NB4 (cell line): ENCODE data around the gene PPIL6.

Experiments
- DNase-seq: peaks from one replicate; pipeline ENCODE4 v3.0.0; 2010; ENCODE audit warnings: low read depth
- H3K4me3 ChIP-seq: one replicate; pipeline ENCODE4 v1.5.1; 2011; ENCODE audit warnings: mild to moderate bottlenecking, low read depth, low read length, moderate library complexity
- MYC ChIP-seq: IDR thresholded peaks from 2 replicates; pipeline ENCODE4 v1.6.1; 2011; ENCODE audit warnings: low read depth, low read length
- POLR2A ChIP-seq: IDR thresholded peaks from 2 replicates; pipeline ENCODE4 v1.6.1; 2011; ENCODE audit warnings: mild to moderate bottlenecking; ENCODE audit not compliant: insufficient read length; ENCODE audit errors: extremely low read depth
- TF ChIP-seq, protein P1 (sequence below): IDR thresholded peaks from 2 replicates; pipeline ENCODE4 v1.6.1; 2011; ENCODE audit warnings: low read depth, low read length
- TF ChIP-seq, protein P2 (sequence below): IDR thresholded peaks from one replicate; pipeline ENCODE4 v1.5.1; 2012; ENCODE audit warnings: low read depth, low read length

The PPIL6 gene

DNA sequence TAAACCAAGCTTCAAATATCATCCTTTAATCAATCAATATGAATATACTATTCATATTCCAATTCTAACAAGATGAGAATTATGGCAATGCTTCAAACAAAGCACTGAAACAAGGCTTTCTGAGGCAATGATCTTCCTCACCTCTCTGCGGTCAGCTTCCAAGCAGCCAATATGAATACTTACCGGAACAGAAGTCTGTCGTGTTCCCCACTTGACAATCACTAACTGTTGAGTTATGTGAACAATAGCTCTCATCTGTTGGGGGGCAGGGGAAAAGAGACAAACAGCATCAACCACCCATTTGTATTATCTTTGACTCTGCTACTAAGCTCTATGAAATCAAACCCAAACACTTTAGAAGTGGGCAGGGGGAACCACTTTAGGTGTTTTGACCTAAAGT, 62.7 kb downstream of the PPIL6 start:
- TF ChIP-seq POLR2A (no peak), MYC (no peak)
- TF ChIP-seq, protein P1, sequence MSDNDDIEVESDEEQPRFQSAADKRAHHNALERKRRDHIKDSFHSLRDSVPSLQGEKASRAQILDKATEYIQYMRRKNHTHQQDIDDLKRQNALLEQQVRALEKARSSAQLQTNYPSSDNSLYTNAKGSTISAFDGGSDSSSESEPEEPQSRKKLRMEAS, result no peak
- TF ChIP-seq, protein P2, sequence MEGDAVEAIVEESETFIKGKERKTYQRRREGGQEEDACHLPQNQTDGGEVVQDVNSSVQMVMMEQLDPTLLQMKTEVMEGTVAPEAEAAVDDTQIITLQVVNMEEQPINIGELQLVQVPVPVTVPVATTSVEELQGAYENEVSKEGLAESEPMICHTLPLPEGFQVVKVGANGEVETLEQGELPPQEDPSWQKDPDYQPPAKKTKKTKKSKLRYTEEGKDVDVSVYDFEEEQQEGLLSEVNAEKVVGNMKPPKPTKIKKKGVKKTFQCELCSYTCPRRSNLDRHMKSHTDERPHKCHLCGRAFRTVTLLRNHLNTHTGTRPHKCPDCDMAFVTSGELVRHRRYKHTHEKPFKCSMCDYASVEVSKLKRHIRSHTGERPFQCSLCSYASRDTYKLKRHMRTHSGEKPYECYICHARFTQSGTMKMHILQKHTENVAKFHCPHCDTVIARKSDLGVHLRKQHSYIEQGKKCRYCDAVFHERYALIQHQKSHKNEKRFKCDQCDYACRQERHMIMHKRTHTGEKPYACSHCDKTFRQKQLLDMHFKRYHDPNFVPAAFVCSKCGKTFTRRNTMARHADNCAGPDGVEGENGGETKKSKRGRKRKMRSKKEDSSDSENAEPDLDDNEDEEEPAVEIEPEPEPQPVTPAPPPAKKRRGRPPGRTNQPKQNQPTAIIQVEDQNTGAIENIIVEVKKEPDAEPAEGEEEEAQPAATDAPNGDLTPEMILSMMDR, result no peak
- DNase-seq, result no peak
- peak overlapping the region; percentile 16 for H3K4me3 ChIP-seq

DNA sequence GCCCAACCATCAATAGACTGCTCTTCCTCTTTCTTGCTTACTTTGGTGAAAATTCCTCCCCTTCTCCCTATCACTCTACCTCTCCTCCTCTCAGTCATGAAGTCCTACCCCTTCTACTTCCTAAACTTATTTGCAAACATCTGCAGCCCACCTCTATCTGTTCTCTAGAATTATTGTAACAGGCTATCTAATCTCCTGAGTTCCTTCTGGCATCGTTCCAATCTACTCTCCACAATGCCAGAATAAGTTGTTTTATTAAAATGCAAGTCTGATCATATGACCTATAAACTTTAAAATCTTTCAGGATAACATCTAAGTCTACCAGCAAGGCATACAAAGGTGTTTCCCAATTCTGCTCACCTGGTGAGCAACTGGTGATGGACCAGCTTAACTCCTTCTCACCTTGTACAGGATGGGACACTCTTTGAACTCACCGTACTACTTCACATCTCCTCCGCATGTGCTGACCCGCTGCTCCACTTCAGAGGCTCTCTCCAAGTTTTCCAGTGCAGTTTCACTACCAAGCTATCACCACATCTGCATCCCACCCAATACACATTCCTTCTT, 66.0 kb downstream of the PPIL6 start:
- H3K4me3 ChIP-seq, result no peak overlapping the region
- DNase-seq, result no peak
- TF ChIP-seq, protein P2, result no peak
- TF ChIP-seq, protein P1, result no peak
- no peak for TF ChIP-seq POLR2A
- no peak for TF ChIP-seq MYC

DNA sequence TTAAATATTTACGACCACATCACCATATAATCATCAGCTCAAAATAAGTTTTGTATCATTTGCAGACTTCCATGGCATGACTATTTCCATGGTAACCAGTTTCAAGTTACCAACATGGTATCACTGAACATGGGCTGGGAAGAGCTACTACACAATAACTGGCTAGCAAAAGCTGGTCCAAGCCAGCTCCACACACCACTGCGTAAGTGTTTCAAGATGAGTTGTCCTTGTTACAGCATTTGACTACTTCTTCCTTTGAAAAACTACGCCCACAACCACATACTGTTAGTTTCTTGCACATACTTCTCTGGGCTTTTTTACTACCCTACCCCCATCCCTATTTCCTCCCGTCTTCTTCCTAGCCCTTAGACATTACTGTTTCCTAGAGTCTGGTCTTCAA, 66.7 kb downstream of the PPIL6 start:
- TF ChIP-seq, protein P1, result no peak
- TF ChIP-seq, protein P2, result no peak
- no peak for TF ChIP-seq MYC
- TF ChIP-seq POLR2A, result no peak
- DNase-seq, result no peak
- no peak overlapping the region for H3K4me3 ChIP-seq

DNA sequence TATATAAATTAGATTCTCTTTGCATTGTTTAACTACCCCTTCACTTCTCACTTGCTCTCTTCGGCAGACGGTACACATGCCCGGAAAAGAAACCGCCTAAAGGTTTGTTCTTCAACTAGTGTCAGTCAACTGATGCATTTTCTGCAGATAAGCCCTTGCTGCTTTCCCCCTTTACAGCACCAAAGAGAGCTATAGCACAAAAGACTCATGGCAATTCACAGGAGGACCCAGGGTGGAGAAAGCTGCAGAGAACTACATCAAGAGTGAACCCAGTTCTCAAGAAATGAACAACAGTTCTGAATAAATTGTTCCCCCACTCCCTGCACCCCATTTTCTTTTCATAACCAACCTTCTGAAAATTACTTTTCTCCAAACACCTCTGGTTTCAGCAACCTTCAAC, 67.1 kb downstream of the PPIL6 start:
- TF ChIP-seq, protein P2, result no peak
- TF ChIP-seq POLR2A (no peak), MYC (no peak)
- TF ChIP-seq, protein P1, result no peak
- no peak for DNase-seq
- no peak overlapping the region for H3K4me3 ChIP-seq

DNA sequence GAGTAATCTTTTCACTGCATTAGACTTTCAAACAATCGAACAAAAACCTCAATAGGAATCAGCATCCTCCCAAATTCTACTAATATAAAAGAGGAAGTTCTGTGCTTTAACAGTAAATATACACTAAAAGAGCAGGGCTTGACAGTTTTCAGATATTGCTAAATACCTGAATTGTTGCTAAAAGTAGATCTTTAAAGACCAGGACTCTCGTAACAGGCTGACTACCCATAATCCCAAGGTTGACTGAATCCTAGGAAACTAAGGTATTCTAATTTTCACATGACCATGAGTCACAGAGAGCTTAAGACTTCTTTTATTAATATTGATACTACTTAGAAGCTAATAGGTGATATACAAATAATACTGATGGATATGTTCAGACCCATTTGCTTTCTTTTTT, 68.3 kb downstream of the PPIL6 start:
- peak; percentile 32 for DNase-seq
- no peak overlapping the region for H3K4me3 ChIP-seq
- TF ChIP-seq POLR2A (no peak), MYC (no peak)
- TF ChIP-seq, protein P1, result no peak
- TF ChIP-seq, protein P2, result no peak

DNA sequence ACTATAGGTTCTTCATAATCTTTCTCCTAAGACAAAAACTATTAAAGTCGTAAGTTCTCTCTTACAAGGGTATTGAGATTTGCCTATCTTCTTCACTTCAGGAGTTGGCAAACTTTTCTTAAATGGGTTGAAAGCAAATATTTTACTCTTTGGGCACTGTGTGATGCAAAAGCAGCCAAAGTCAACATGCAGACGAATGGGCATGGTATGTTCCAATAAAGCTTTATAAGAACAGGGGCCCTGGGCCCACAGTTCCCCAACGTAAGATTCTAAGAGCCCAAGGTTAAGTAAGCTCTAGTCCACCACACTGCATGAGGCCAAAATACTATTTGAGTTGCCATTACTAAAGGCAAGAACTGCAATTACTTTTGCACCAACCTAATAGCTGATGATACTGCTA, 69.6 kb downstream of the PPIL6 start:
- DNase-seq, result no peak

More for the DNA sequence above, 69.6 kb downstream of the PPIL6 start:
- no peak overlapping the region for H3K4me3 ChIP-seq
- TF ChIP-seq, protein P1, result no peak
- no peak for TF ChIP-seq MYC
- TF ChIP-seq, protein P2, result no peak
- TF ChIP-seq POLR2A, result no peak
